CD14-positive monocyte (primary cell): Measurements from ENCODE around the gene LFNG. TPM values are rescaled to one million over a fixed set of nuclear protein-coding genes. Genes with fewer than 3 reads are reported as not detected.

Source experiments
- DNase-seq, 3 donors: peaks; one replicate each; pipeline ENCODE4 v3.0.0-alpha.2; 2011 to 2022
- H2AFZ ChIP-seq: 2 replicates; pipeline ENCODE4 v1.6.0; 2012; ENCODE audit warnings: mild to moderate bottlenecking, low read depth, low read length, inconsistent platforms; ENCODE audit not compliant: insufficient read depth, poor library complexity, severe bottlenecking
- H3K27ac ChIP-seq, 2 donors: 1 replicate in 1 of 2; 2 replicates in 1 of 2; pipeline ENCODE4 v1.5.1; 2012 to 2013; ENCODE audit warnings: low read length in 2 of 2, control low read depth in 1 of 2, inconsistent platforms in 1 of 2, low read depth in 1 of 2, mild to moderate bottlenecking in 1 of 2
- H3K27me3 ChIP-seq, 2 donors: one replicate each; pipeline versions ENCODE4 v1.6.0 to v1.6.1; 2011 to 2013; ENCODE audit warnings: low read length in 2 of 2; ENCODE audit not compliant: control insufficient read depth in 2 of 2, insufficient read depth in 2 of 2
- H3K36me3 ChIP-seq, 2 donors: replicated peaks in 1 of 2; 1 replicate in 1 of 2; 2 replicates in 1 of 2; pipeline versions ENCODE4 v1.5.1 to v1.6.1; 2012 to 2013; ENCODE audit warnings: low read length in 2 of 2, control low read depth in 1 of 2, inconsistent platforms in 1 of 2, mild to moderate bottlenecking in 1 of 2; ENCODE audit not compliant: insufficient read depth in 2 of 2, control insufficient read depth in 1 of 2
- H3K4me1 ChIP-seq, 2 donors: 1 replicate in 1 of 2; 2 replicates in 1 of 2; pipeline versions ENCODE4 v1.5.1 to v1.6.1; 2012 to 2013; ENCODE audit warnings: low read length in 2 of 2, control low read depth in 1 of 2, inconsistent platforms in 1 of 2, mild to moderate bottlenecking in 1 of 2, moderate library complexity in 1 of 2; ENCODE audit not compliant: insufficient read depth in 2 of 2, control insufficient read depth in 1 of 2
- H3K4me2 ChIP-seq: replicated peaks from 2 replicates; pipeline ENCODE3; 2012; ENCODE audit warnings: low read length, moderate library complexity, mild to moderate bottlenecking; ENCODE audit not compliant: poor library complexity, severe bottlenecking; ENCODE audit errors: extremely low read depth
- H3K4me3 ChIP-seq, 3 experiments: fragments of 200-600 bp in 1 of 3; sonication (generic) in 1 of 3; replicated peaks in 1 of 3; 1 replicate in 2 of 3; 2 replicates in 1 of 3; pipeline ENCODE4 v1.5.1; 2011 to 2013; ENCODE audit warnings: low read length in 3 of 3, mild to moderate bottlenecking in 3 of 3, control low read depth in 2 of 3, low read depth in 2 of 3, inconsistent platforms in 1 of 3, moderate library complexity in 1 of 3
- H3K79me2 ChIP-seq: 2 replicates; pipeline ENCODE4 v1.6.0; 2012; ENCODE audit warnings: mild to moderate bottlenecking, control low read depth, inconsistent platforms, low read length, moderate library complexity; ENCODE audit not compliant: insufficient read depth
- H3K9ac ChIP-seq: 2 replicates; pipeline ENCODE4 v1.6.0; 2017; ENCODE audit warnings: low read length, mild to moderate bottlenecking; ENCODE audit not compliant: insufficient read depth, poor library complexity, severe bottlenecking
- H3K9me3 ChIP-seq, 2 donors: replicated peaks in 1 of 2; 1 replicate in 1 of 2; 2 replicates in 1 of 2; pipeline versions ENCODE4 v1.5.1 to v1.6.1; 2012 to 2013; ENCODE audit warnings: low read length in 2 of 2, control low read depth in 1 of 2; ENCODE audit not compliant: control insufficient read depth in 1 of 2, insufficient read depth in 1 of 2
- H4K20me1 ChIP-seq: 2 replicates; pipeline ENCODE4 v1.6.0; 2012; ENCODE audit warnings: mild to moderate bottlenecking, low read length, control low read depth, moderate library complexity; ENCODE audit not compliant: insufficient read depth
- H3K27ac Mint-ChIP-seq, 7 donors: one replicate each; pipeline ENCODE4 v1.8.0; 2020; ENCODE audit warnings: mild to moderate bottlenecking in 7 of 7, mixed read lengths in 7 of 7, moderate library complexity in 6 of 7, inconsistent platforms in 2 of 7
- H3K27me3 Mint-ChIP-seq, 3 donors: one replicate each; pipeline ENCODE4 v1.8.0; 2021 to 2022; ENCODE audit warnings: low read depth in 3 of 3, mild to moderate bottlenecking in 3 of 3, mixed read lengths in 3 of 3, moderate library complexity in 3 of 3, inconsistent platforms in 1 of 3
- H3K36me3 Mint-ChIP-seq, 2 donors: one replicate each; pipeline ENCODE4 v1.8.0; 2020; ENCODE audit warnings: mixed read lengths in 2 of 2, inconsistent platforms in 1 of 2, mild to moderate bottlenecking in 1 of 2
- H3K4me1 Mint-ChIP-seq: one replicate; pipeline ENCODE4 v1.8.0; 2020; ENCODE audit warnings: mild to moderate bottlenecking, mixed read lengths
- H3K4me3 Mint-ChIP-seq, 2 donors: one replicate each; pipeline ENCODE4 v1.8.0; 2020; ENCODE audit warnings: mild to moderate bottlenecking in 2 of 2, mixed read lengths in 2 of 2, moderate library complexity in 1 of 2
- H3K9me3 Mint-ChIP-seq, 7 donors: one replicate each; pipeline ENCODE4 v1.8.0; 2020 to 2022; ENCODE audit warnings: mixed read lengths in 7 of 7, mild to moderate bottlenecking in 6 of 7, moderate library complexity in 6 of 7, inconsistent platforms in 2 of 7
- WGBS: methylation state at CpG from one replicate; pipeline ENCODE4 v1.1.5; 2013; ENCODE audit warnings: missing lambda C conversion rate; ENCODE audit not compliant: insufficient coverage; 5-methylcytosine and 5-hydroxymethylcytosine counted together
- intact Hi-C, 2 donors: fragments of 100-400 bp; cut with micrococcal nuclease; formaldehyde crosslinking; loops; one replicate each; pipeline versions ENCODE4 v1.15.0 to v1.15.1; 2023
- polyA plus RNA-seq, 3 donors: library from polyadenylated mRNA; depleted of rRNA in 1 of 3; unstranded in 2 of 3; stranded (reverse) in 1 of 3; fragments of 300-500 nt in 2 of 3; fragments of >200 nt in 1 of 3; fragmentation: Illumina TruSeq in 2 of 3; gene quantifications; 1 replicate in 2 of 3; 2 replicates in 1 of 3; pipeline ENCODE4 v1.2.3, GENCODE V29; 2012 to 2021
- TF ChIP-seq, protein P1 (sequence below): fragments of 200-600 bp; IDR thresholded peaks from one replicate; pipeline ENCODE4 v1.8.0; 2022; ENCODE audit warnings: antibody characterized with exemption, mild to moderate bottlenecking

Gene LFNG
- polyA plus RNA-seq, 3 donors = 1.9 to 121 (median 2.2) TPM

DNA sequence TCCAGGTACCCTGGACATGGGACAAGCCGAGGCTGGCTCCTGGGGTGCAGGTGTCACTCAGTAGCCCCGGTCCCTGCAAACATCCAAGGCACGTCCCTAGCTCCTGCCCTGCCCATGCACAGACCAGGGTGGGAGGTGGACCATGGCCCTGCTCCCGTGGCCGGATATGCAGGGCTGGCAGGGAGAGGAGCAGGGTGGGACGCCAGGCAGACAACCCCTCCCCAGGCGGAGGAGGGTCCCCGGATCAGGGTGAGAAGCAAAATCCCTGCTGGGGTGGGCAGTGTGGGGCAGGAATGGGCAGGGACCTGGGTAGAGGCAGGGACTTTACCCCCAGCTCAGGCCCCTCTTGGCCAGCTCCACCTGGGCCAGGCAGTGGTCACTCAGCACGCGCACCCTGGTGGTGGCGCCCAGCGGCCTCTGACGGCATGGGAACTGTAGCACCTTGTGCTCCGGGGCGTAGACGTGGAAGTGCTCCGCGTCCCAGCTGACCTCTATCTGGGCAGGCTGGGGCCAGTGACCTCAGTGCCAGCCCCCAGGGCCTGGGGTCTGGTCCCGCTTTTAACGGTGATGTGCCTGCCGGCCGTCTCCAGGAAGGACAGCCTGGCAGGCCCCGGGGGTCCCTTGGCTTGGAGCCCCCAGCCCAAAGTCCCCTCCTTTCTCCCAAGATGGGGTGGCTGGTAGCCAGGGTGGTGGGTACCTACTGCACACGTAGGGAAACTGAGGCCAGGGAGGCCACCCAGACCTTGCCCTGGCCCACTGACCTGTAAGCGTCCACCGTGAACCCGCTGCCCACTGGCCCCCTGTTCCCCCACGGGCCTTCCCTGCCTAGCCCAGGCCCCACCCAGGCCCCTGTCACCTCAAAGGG lies 44.5 kb upstream of the LFNG start:
- Histone ChIP-seq H2AFZ (no peak overlapping the region), H3K79me2 (no peaks in the 10 kb centered on the region), H3K4me2 (no peak overlapping the region), H3K36me3 (no peaks in the 10 kb centered on the region), H3K27ac (no peak overlapping the region), H3K4me3 (no peak overlapping the region), H4K20me1 (no peaks in the 10 kb centered on the region), H3K9me3 (no peaks in the 10 kb centered on the region), H3K27me3 (peaks cover 0 to 10% of the 10 kb centered on the region in 2 donors), H3K4me1 (peaks cover 20 to 31% of the 10 kb centered on the region in 2 donors), H3K9ac (no peak overlapping the region)
- no peak overlapping the region for H3K4me3 Mint-ChIP-seq
- H3K36me3 Mint-ChIP-seq = no peaks in the 10 kb centered on the region
- intact Hi-C loops = loop anchor here (5.0 to 10.0 kb wide), 3 partner anchors 47 to 90 kb away; partner anchors contain the start of genes BRAT1 (in 1 of the 2) and IQCE (in 1 of the 2)
- TF ChIP-seq, protein P1, sequence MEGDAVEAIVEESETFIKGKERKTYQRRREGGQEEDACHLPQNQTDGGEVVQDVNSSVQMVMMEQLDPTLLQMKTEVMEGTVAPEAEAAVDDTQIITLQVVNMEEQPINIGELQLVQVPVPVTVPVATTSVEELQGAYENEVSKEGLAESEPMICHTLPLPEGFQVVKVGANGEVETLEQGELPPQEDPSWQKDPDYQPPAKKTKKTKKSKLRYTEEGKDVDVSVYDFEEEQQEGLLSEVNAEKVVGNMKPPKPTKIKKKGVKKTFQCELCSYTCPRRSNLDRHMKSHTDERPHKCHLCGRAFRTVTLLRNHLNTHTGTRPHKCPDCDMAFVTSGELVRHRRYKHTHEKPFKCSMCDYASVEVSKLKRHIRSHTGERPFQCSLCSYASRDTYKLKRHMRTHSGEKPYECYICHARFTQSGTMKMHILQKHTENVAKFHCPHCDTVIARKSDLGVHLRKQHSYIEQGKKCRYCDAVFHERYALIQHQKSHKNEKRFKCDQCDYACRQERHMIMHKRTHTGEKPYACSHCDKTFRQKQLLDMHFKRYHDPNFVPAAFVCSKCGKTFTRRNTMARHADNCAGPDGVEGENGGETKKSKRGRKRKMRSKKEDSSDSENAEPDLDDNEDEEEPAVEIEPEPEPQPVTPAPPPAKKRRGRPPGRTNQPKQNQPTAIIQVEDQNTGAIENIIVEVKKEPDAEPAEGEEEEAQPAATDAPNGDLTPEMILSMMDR = no peak
- DNase-seq = peak in 1 of 3 donors; percentile 2
- H3K27me3 Mint-ChIP-seq = peaks cover 13 to 41% (median 18%) of the 10 kb centered on the region in 3 donors
- peaks cover 0 to 3% (median 0%) of the 10 kb centered on the region in 7 donors for H3K9me3 Mint-ChIP-seq
- peaks cover 28% of the 10 kb centered on the region for H3K4me1 Mint-ChIP-seq
- 93% methylated on average over 20 of the region's 28 CpGs for WGBS
- H3K27ac Mint-ChIP-seq = no peak overlapping the region

DNA sequence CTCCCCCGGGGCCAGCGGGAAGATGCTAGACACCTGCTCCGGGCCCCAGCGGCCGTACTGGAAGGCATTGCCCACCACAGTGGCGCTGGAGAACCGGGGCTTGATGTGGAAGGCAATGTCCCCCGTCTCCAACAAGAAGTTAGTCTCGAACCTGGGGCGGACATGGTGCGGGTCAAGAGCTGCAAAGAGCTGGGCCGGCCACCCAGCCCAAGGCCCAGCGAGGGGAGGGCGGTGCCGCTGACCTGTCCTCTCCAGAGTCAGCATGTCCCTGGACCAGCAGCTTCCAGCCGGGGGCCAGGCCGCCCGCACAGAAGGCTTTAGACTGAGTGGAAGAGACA lies 43.9 kb upstream of the LFNG start:
- no peak overlapping the region for H3K4me3 Mint-ChIP-seq
- peaks cover 18 to 25% of the 10 kb centered on the region in 2 donors for H3K4me1 ChIP-seq
- H3K9ac ChIP-seq = no peak overlapping the region
- H3K9me3 Mint-ChIP-seq = peaks cover 0 to 3% (median 0%) of the 10 kb centered on the region in 7 donors
- no peak overlapping the region for H3K4me3 ChIP-seq
- peaks cover 0 to 10% of the 10 kb centered on the region in 2 donors for H3K27me3 ChIP-seq
- TF ChIP-seq, protein P1 = no peak
- H3K36me3 Mint-ChIP-seq = no peaks in the 10 kb centered on the region
- DNase-seq = no peak
- no peaks in the 10 kb centered on the region for H3K9me3 ChIP-seq
- 84% methylated on average over 13 of the region's 18 CpGs for WGBS
- no peaks in the 10 kb centered on the region for H4K20me1 ChIP-seq
- H3K27ac Mint-ChIP-seq = no peak overlapping the region
- H3K27me3 Mint-ChIP-seq = peaks cover 8 to 40% (median 16%) of the 10 kb centered on the region in 3 donors
- intact Hi-C loops = loop anchor here (5.0 to 10.0 kb wide), 3 partner anchors 47 to 89 kb away; partner anchors contain the start of genes BRAT1 (in 1 of the 2) and IQCE (in 1 of the 2)
- no peak overlapping the region for H2AFZ ChIP-seq
- H3K27ac ChIP-seq = no peak overlapping the region
- H3K79me2 ChIP-seq = no peaks in the 10 kb centered on the region
- no peaks in the 10 kb centered on the region for H3K36me3 ChIP-seq
- no peak overlapping the region for H3K4me2 ChIP-seq
- peaks cover 22% of the 10 kb centered on the region for H3K4me1 Mint-ChIP-seq
